Stimulated activated CD8-positive, alpha-beta memory T cell treated with anti-CD3 and anti-CD28 coated beads, Interleukin-15, amount 100 ng/mL, for 4 hours (primary cell): ENCODE results near the gene ENOX2.
"Not testable (repeated sequence)": the region's sequence is repeated elsewhere in the genome, so short reads cannot be mapped to it uniquely, and the experiment has no call there.

ENCODE experiments used
- DNase-seq, 2 donors: peaks; one replicate each; pipeline ENCODE4 v3.0.0-alpha.2; 2020; ENCODE audit warnings: low read depth in 2 of 2

Gene ENOX2

GRCh38 chrX:130756233-130756632, 146.8 kb downstream of the ENOX2 start:
- no peak for DNase-seq

GRCh38 chrX:130754353-130754752, 148.7 kb downstream of the ENOX2 start:
- no peak for DNase-seq

- no peak for DNase-seq
Observed at GRCh38 chrX:130746709-130747342, 156.2 kb downstream of the ENOX2 start.

GRCh38 chrX:130746077-130746476, 156.9 kb downstream of the ENOX2 start:
- no peak for DNase-seq

- DNase-seq, result no peak
Observed at GRCh38 chrX:130741584-130741983, 161.4 kb downstream of the ENOX2 start.

GRCh38 chrX:130741151-130741550, 161.9 kb downstream of the ENOX2 start:
- no peak for DNase-seq

GRCh38 chrX:130738638-130739195, 164.3 kb downstream of the ENOX2 start:
- DNase-seq, result no peak

- no peak for DNase-seq
Observed at GRCh38 chrX:130734713-130735112, 168.3 kb downstream of the ENOX2 start.

- no peak for DNase-seq
Observed at GRCh38 chrX:130728208-130728607, 174.8 kb downstream of the ENOX2 start.

GRCh38 chrX:130726661-130727060, 176.3 kb downstream of the ENOX2 start:
- no peak for DNase-seq

- no peak for DNase-seq
Observed at GRCh38 chrX:130725519-130725918, 177.5 kb downstream of the ENOX2 start.

GRCh38 chrX:130719413-130719812, 183.6 kb downstream of the ENOX2 start:
- DNase-seq, result no peak

GRCh38 chrX:130718137-130718536, 184.9 kb downstream of the ENOX2 start:
- DNase-seq, result no peak

GRCh38 chrX:130716781-130717413, 186.1 kb downstream of the ENOX2 start:
- no peak for DNase-seq

GRCh38 chrX:130716346-130716745, 186.7 kb downstream of the ENOX2 start:
- no peak for DNase-seq

GRCh38 chrX:130715299-130715698, 187.7 kb downstream of the ENOX2 start:
- no peak for DNase-seq

GRCh38 chrX:130714665-130715064, 188.3 kb downstream of the ENOX2 start:
- no peak for DNase-seq

GRCh38 chrX:130714135-130714534, 188.9 kb downstream of the ENOX2 start:
- no peak for DNase-seq

- DNase-seq, result not testable (repeated sequence)
Observed at GRCh38 chrX:130709178-130709577, 193.8 kb downstream of the ENOX2 start.

GRCh38 chrX:130705591-130705990, 197.4 kb downstream of the ENOX2 start:
- DNase-seq, result no peak

- DNase-seq, result no peak
Observed at GRCh38 chrX:130704053-130705038, 198.7 kb downstream of the ENOX2 start.
